HepG2 (cell line): Measurements from ENCODE around the gene DNAJC19. TPM values are rescaled to one million over a fixed set of nuclear protein-coding genes. Genes with fewer than 3 reads are reported as not detected.

ENCODE experiments used
- GATA4 ChIP-seq: sonication (generic); IDR thresholded peaks from 2 replicates; pipeline ENCODE4 v1.6.1; 2016; ENCODE audit warnings: antibody characterized with exemption, low read depth, borderline replicate concordance
- ISL2 ChIP-seq: sonication (generic); formaldehyde crosslinking; IDR thresholded peaks from 2 replicates; pipeline ENCODE4 v1.5.0; 2020; ENCODE audit warnings: missing genetic modification reagents
- JUN ChIP-seq: sonication (generic); formaldehyde crosslinking; IDR thresholded peaks from 2 replicates; pipeline ENCODE4 v1.4.0; 2020; ENCODE audit warnings: mild to moderate bottlenecking, missing genetic modification reagents
- MXI1 ChIP-seq: IDR thresholded peaks from 3 replicates; pipeline ENCODE4 v1.6.1; 2012; ENCODE audit warnings: low read depth, low read length, inconsistent platforms, borderline replicate concordance
- NFE2 ChIP-seq: sonication (generic); formaldehyde crosslinking; IDR thresholded peaks from 2 replicates; pipeline ENCODE4 v1.4.0; 2020; ENCODE audit warnings: missing genetic modification reagents
- RARG ChIP-seq: sonication (generic); formaldehyde crosslinking; IDR thresholded peaks from 2 replicates; pipeline ENCODE4 v1.4.0; 2020; ENCODE audit warnings: low read depth, mild to moderate bottlenecking, missing genetic modification reagents
- RBAK ChIP-seq: sonication (generic); formaldehyde crosslinking; IDR thresholded peaks from 2 replicates; pipeline ENCODE4 v1.5.1; 2020; ENCODE audit warnings: mild to moderate bottlenecking, missing genetic modification reagents
- ZNF230 ChIP-seq: sonication (generic); formaldehyde crosslinking; IDR thresholded peaks from 2 replicates; pipeline ENCODE4 v1.4.0; 2020; ENCODE audit warnings: mild to moderate bottlenecking, missing genetic modification reagents
- ZNF383 ChIP-seq: sonication (generic); formaldehyde crosslinking; IDR thresholded peaks from 2 replicates; pipeline ENCODE4 v1.4.0; 2020; ENCODE audit warnings: missing genetic modification reagents, mild to moderate bottlenecking, borderline replicate concordance
- ZNF501 ChIP-seq: sonication (generic); formaldehyde crosslinking; IDR thresholded peaks from 2 replicates; pipeline ENCODE4 v1.5.1; 2020; ENCODE audit warnings: mild to moderate bottlenecking, moderate library complexity, missing genetic modification reagents
- ZNF605 ChIP-seq: sonication (generic); formaldehyde crosslinking; IDR thresholded peaks from 2 replicates; pipeline ENCODE4 v1.8.0; 2022; ENCODE audit warnings: mild to moderate bottlenecking, missing genetic modification reagents
- ZNF709 ChIP-seq: sonication (generic); formaldehyde crosslinking; IDR thresholded peaks from 2 replicates; pipeline ENCODE4 v1.5.0; 2020; ENCODE audit warnings: mild to moderate bottlenecking, missing genetic modification reagents
- polyA plus RNA-seq, 8 experiments: library from polyadenylated mRNA; depleted of rRNA in 3 of 8; stranded (reverse) in 7 of 8; unstranded in 1 of 8; fragments of >200 nt; fragmentation: Illumina TruSeq in 4 of 8; extraction: Trizol in 4 of 8; gene quantifications; 2 replicates each; pipeline versions ENCODE4 v1.2.1 to v1.2.3, GENCODE V29; 2011 to 2016; ENCODE audit warnings: low read depth in 4 of 8, missing spikeins in 1 of 8, mixed read lengths in 1 of 8; ENCODE audit not compliant: insufficient read depth in 1 of 8
- total RNA-seq, 5 experiments: library from RNA; depleted of rRNA; stranded (reverse); fragments of >200 nt; fragmentation: Illumina TruSeq; extraction: Trizol; gene quantifications; 2 replicates each; pipeline ENCODE4 v1.2.3, GENCODE V29; 2016; ENCODE audit warnings: low read depth in 1 of 5
- TF ChIP-seq, protein P1 (sequence below): IDR thresholded peaks from 2 replicates; pipeline ENCODE4 v1.6.1; 2016; ENCODE audit warnings: missing compliant biosample characterization, missing genetic modification reagents, borderline replicate concordance
- TF ChIP-seq, protein P2 (sequence below): sonication (generic); formaldehyde crosslinking; IDR thresholded peaks from 2 replicates; pipeline ENCODE4 v1.9.0; 2021; ENCODE audit warnings: missing genetic modification reagents, mild to moderate bottlenecking, borderline replicate concordance
- TF ChIP-seq, protein P3 (sequence below): sonication (generic); formaldehyde crosslinking; IDR thresholded peaks from 2 replicates; pipeline ENCODE4 v1.5.1; 2020; ENCODE audit warnings: mild to moderate bottlenecking, missing genetic modification reagents, moderate library complexity
- TF ChIP-seq, protein P4 (sequence below): sonication (generic); formaldehyde crosslinking; conservative IDR thresholded peaks from 2 replicates; pipeline ENCODE4 v1.4.0; 2020; ENCODE audit warnings: missing genetic modification reagents
- TF ChIP-seq, protein P5 (sequence below): sonication (generic); formaldehyde crosslinking; IDR thresholded peaks from 2 replicates; pipeline ENCODE4 v1.5.0; 2020; ENCODE audit warnings: missing genetic modification reagents, mild to moderate bottlenecking, borderline replicate concordance

Gene DNAJC19
- total and polyA plus RNA-seq, 2 of the 13 experiments (the other 11 are each of a cell fraction or from before 2014, with no cell fraction given) = 51.1 to 75.8 TPM

DNA sequence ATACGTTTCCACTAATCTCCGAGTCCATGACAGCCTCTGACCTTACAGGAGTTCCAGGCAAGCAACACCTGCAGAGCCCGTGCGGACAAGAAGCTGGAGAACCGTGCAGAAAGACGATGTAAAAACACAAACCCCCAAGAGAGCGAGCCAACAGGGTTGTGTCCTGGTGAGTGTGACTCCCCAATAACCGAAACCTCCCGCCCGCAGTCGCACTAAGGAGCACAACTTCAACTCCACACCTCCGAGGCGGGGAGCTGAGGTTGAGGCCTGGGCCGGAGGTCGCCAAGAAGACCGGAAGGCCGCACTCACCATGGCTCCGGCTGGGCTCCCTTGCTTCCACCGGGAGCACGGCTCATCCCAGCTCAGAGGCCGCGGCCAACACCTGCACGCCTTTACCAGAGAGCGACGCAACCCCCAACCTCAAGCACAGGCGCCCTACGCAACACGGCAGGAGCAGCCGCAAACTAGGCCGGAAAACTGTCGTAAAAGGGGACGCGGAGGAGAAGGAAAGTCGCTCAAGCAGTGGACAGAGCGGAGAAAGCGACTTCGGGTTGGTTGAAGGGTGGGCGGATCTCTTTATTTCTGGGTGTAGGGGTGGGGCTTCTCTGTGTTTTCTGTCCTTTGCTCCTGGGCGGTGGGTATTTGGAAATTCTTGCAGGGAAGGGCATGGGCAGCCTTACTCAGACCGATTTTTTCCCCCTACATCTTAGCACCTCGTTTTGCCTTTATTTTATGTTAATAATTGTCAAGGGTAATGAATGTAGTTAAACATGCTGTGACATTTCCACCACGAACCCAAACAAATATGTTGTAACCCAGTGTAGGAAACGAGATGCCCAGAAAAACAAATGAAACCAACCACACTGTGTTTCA lies at the start of gene DNAJC19 (continued):
- TF ChIP-seq, protein P1, sequence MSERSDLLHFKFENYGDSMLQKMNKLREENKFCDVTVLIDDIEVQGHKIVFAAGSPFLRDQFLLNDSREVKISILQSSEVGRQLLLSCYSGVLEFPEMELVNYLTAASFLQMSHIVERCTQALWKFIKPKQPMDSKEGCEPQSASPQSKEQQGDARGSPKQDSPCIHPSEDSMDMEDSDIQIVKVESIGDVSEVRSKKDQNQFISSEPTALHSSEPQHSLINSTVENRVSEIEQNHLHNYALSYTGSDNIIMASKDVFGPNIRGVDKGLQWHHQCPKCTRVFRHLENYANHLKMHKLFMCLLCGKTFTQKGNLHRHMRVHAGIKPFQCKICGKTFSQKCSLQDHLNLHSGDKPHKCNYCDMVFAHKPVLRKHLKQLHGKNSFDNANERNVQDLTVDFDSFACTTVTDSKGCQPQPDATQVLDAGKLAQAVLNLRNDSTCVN (CRISPR knock-in tag) = peak; percentile 82
- TF ChIP-seq MXI1 (peak; percentile 59; the same call in 1 of the 3 replicates), JUN (no peak), ZNF383 (CRISPR knock-in tag) (peak; percentile 56; the same call in 1 of the 2 replicates), ISL2 (CRISPR knock-in tag) (peak; percentile 69; the same call in 1 of the 2 replicates), ZNF709 (CRISPR knock-in tag) (peak; percentile 87; the same call in 1 of the 2 replicates), GATA4 (no peak; the same call in 1 of the 2 replicates), ZNF501 (CRISPR knock-in tag) (peak; percentile 98), ZNF605 (peak; percentile 93), ZNF230 (CRISPR knock-in tag) (peak; percentile 81; the same call in 1 of the 2 replicates), RBAK (CRISPR knock-in tag) (no peak), RARG (0 out of 2 replicates have a peak, but pooled peaks have one; percentile 68), NFE2 (CRISPR knock-in tag) (no peak)
- TF ChIP-seq, protein P2, sequence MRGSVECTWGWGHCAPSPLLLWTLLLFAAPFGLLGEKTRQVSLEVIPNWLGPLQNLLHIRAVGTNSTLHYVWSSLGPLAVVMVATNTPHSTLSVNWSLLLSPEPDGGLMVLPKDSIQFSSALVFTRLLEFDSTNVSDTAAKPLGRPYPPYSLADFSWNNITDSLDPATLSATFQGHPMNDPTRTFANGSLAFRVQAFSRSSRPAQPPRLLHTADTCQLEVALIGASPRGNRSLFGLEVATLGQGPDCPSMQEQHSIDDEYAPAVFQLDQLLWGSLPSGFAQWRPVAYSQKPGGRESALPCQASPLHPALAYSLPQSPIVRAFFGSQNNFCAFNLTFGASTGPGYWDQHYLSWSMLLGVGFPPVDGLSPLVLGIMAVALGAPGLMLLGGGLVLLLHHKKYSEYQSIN (CRISPR knock-in tag) = no peak
- TF ChIP-seq, protein P3, sequence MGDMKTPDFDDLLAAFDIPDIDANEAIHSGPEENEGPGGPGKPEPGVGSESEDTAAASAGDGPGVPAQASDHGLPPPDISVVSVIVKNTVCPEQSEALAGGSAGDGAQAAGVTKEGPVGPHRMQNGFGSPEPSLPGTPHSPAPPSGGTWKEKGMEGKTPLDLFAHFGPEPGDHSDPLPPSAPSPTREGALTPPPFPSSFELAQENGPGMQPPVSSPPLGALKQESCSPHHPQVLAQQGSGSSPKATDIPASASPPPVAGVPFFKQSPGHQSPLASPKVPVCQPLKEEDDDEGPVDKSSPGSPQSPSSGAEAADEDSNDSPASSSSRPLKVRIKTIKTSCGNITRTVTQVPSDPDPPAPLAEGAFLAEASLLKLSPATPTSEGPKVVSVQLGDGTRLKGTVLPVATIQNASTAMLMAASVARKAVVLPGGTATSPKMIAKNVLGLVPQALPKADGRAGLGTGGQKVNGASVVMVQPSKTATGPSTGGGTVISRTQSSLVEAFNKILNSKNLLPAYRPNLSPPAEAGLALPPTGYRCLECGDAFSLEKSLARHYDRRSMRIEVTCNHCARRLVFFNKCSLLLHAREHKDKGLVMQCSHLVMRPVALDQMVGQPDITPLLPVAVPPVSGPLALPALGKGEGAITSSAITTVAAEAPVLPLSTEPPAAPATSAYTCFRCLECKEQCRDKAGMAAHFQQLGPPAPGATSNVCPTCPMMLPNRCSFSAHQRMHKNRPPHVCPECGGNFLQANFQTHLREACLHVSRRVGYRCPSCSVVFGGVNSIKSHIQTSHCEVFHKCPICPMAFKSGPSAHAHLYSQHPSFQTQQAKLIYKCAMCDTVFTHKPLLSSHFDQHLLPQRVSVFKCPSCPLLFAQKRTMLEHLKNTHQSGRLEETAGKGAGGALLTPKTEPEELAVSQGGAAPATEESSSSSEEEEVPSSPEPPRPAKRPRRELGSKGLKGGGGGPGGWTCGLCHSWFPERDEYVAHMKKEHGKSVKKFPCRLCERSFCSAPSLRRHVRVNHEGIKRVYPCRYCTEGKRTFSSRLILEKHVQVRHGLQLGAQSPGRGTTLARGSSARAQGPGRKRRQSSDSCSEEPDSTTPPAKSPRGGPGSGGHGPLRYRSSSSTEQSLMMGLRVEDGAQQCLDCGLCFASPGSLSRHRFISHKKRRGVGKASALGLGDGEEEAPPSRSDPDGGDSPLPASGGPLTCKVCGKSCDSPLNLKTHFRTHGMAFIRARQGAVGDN = peak; percentile 95
- TF ChIP-seq, protein P4, sequence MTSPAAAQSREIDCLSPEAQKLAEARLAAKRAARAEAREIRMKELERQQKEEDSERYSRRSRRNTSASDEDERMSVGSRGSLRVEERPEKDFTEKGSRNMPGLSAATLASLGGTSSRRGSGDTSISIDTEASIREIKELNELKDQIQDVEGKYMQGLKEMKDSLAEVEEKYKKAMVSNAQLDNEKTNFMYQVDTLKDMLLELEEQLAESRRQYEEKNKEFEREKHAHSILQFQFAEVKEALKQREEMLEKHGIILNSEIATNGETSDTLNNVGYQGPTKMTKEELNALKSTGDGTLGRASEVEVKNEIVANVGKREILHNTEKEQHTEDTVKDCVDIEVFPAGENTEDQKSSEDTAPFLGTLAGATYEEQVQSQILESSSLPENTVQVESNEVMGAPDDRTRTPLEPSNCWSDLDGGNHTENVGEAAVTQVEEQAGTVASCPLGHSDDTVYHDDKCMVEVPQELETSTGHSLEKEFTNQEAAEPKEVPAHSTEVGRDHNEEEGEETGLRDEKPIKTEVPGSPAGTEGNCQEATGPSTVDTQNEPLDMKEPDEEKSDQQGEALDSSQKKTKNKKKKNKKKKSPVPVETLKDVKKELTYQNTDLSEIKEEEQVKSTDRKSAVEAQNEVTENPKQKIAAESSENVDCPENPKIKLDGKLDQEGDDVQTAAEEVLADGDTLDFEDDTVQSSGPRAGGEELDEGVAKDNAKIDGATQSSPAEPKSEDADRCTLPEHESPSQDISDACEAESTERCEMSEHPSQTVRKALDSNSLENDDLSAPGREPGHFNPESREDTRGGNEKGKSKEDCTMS (CRISPR knock-in tag) = no peak
- TF ChIP-seq, protein P5, sequence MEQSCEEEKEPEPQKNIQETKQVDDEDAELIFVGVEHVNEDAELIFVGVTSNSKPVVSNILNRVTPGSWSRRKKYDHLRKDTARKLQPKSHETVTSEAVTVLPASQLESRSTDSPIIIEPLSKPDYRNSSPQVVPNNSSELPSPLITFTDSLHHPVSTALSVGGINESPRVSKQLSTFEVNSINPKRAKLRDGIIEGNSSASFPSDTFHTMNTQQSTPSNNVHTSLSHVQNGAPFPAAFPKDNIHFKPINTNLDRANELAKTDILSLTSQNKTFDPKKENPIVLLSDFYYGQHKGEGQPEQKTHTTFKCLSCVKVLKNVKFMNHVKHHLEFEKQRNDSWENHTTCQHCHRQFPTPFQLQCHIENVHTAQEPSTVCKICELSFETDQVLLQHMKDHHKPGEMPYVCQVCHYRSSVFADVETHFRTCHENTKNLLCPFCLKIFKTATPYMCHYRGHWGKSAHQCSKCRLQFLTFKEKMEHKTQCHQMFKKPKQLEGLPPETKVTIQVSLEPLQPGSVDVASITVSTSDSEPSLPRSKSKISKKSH (CRISPR knock-in tag) = peak; percentile 38; the same call in 1 of the 2 replicates
